ENCODE data around the gene PADI1.

The PADI1 gene

DNA sequence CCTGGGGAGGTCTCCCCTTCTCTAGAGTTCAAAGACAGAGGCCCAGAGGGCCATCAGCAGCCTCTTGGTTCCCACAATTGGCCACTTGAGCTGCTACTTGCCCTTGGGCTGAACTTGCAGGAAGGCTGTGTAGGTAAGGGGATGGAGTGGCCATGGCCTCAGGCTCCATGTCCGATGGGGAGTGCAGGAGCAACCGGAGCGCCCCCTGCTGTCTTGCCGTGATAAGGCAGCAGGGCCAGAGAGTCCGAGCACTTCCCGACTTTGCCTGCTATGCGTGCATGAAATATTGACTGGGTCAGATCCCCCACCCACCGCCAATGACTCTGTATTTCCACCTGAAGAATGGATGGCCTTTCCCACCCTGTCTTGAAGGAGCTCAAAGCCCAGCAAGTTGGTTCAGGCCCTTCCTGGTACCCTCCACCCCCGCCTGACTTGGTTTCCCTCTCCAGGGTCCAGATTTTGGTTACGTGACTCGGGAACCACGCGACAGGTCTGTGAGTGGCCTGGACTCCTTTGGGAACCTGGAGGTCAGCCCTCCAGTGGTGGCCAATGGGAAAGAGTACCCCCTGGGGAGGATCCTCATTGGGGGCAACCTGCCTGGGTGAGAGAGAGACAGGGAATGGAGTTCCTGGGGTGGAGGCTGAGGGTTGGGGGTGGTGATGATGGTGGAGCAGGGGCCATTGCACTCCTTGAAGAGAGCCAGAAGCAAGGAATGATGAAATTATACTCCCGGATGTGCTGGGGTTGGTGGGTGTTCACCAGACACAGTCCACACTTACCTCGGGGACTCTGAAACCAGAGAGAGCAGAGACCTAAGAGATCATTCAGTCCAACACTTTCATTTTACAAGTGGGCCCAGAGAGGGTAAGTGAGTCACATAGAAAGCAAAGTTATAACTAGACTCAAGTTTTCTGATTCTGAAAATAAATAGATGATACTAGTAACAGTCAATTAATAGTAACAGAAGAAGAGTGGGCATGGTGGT lies 69.5 kb downstream of the PADI1 start:
- peak; percentile 54 for DNase-seq

DNA sequence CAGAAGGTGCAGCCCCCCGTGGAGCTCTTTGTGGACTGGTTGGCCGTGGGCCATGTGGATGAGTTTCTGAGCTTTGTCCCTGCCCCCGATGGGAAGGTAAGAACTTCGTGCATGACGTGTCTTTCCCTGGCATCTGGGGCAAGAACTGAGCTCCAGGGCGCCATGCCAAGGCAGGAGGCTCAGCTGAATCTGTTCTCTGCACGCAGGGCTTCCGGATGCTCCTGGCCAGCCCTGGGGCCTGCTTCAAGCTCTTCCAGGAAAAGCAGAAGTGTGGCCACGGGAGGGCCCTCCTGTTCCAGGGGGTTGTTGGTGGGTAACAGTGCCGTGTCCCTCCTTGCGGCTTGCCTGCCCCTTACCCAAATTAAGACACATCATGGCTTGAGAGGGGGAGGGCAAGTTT lies 71.6 kb downstream of the PADI1 start:
- DNase-seq: no peak

DNA sequence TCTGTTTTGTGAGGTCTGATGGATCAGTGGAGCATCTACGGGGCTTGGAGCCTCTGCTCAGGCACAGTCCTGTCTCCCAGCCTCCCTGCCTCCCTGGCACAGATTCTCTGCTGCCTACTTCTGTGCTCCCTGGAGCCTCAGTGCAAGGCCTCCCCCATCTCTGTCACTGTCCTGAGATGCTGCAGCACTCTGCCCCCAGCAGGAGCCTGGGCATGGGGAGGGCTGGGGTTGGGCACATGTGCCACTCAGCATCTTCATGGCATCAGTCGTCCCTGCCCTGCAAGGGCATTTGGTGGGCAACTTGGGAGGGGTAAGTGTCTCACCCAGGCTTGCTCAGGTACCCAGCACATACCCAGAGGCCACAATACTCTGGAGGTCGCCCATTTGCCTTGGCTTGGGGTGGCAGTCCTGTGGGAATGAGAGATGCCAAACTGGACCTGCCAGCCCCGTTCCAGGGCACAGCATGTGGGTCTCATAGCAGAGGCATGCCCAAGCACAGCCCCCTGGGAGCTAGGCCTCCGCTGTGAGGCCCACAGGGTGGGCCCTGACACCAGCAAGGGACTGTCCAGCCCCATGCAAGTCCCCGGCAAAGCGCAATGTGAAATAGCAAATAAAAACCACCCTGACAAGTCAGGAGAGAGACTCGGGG lies 72.7 kb downstream of the PADI1 start:
- no peak for DNase-seq

DNA sequence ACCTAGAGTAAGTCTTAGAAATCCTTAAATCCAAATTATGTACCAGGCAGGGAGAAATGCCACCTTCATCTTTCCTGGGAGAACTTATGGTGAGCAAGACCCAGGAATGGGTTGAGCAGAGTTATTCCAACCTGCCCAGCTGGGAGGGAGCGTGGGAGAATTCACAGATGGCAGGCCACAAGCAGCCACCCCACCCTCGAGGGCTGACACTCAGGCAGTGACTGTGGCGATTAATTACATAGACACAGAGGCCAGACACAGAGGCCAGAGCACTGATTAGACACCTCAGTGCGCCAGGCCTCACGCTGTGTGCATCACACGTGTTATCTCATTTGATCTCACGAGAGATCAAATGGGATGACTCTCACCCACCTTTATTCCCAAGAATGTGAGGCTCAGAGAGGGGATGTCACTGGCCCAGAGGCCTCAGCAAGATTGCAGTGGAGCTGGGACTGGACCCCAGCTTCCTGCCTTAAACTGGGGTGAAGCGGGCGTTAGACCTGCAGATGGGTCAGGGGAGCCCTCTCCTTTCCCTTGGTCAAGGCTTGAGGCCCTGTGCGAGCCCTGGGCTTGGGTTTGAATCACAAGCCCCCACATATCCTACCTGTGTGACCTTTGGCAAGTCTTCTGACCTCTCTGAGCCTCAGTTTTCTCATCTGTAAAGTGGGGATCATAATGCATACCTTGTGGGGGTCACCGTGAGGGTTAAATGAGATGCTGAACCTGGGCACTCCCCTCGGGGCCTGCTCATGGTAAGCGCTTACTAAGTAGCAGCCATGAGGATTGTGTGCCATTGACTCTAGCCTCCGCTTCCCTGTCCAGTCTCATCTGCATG lies 74.3 kb downstream of the PADI1 start:
- no peak for DNase-seq

DNA sequence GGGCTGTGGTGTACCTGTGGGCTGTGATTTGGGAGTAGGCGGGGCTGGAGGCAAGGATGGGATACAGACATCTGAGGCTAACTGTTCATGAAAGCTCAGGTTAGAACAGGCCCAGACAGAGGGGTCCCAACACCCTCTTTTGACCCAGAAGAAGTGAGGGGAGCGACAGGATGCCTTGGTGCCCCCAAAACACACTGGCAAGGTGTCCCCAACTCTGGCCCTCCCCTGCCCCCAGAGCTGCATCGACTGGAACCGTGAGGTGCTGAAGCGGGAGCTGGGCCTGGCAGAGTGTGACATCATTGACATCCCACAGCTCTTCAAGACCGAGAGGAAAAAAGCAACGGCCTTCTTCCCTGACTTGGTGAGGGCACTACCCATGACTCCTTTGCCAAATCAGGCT lies 75.5 kb downstream of the PADI1 start:
- DNase-seq: no peak

DNA sequence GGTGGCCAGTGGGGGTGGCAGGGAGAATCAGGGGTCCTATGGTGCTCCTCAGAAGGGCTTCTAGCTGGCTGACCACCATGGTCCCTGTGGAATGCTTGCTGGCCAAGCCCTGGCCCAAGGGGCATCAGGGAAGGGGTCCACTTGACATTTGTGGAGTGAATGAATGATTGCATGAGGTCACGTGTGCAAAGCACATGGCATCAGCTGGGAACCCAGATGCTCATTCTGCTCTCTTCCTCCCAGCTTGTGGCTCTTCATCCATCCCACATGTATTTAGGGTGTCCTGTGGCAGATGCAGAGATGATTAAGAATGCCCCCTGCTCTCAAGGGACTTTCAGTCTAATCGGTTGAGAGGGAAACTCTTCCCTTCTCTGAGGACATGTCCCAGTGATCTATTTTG lies 76.0 kb downstream of the PADI1 start:
- DNase-seq: no peak

DNA sequence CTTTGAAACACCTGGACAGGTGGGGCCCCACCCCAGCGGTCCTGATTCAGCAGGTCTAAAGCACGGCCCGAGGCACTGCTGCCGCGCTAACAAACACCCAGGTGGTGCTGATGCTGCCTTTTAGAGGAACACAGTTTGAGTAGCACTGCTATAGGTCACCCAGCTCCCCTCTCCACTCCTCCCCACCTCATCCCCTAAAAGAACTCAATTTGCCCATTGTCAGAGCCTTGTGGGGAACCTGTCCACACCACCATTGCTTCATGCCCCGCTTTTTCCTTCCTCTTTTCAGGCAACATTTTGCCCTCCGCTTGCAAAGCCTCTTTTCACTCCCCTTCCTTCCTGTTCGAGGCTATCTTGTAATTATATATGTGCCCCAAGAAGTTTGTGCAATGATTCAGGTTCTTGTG lies 76.8 kb downstream of the PADI1 start:
- DNase-seq: no peak

GRCh38 chr1:17282836-17283235 lies 77.9 kb downstream of the PADI1 start:
- no peak for DNase-seq

DNA sequence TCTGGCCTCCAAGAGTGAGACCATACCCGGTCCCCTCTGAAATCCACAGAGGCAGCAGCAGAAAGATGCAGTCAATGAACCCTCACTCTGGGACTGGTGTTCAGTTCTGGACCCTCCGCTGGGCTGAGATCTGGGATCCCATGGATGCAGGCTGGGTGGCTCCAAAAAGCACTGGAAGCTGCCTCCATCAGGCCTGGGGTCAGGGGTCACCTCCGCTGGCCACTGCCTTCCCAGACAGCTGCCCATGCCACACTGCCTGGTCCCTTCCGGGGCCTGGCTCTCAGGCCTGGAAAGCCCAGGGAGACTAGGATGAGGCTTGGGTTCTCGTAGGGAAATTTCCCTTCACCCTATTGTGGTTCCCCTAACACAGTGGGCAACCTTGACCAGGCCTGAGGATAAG lies 81.7 kb downstream of the PADI1 start:
- no peak for DNase-seq

GRCh38 chr1:17287130-17287776 lies 82.3 kb downstream of the PADI1 start:
- DNase-seq: no peak

DNA sequence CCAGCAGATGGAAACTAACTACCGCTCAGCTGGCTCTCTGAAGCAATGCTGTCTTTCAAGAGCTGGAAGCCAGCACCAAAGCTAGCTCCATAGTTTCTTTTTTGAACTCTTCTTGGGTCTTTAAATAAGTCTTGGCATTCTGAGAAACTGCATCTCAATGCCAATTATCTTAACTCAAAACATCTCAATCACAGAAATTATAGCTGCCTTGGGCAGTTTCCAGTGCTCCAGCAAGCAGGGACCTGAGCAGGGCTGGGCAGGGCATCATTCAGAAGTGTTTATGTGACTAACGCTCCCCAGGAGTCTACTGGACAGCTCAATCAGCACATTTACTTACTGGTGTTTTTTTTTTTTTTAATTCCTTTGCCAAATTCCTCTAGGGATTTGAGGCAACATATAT lies 84.8 kb downstream of the PADI1 start:
- DNase-seq: no peak

DNA sequence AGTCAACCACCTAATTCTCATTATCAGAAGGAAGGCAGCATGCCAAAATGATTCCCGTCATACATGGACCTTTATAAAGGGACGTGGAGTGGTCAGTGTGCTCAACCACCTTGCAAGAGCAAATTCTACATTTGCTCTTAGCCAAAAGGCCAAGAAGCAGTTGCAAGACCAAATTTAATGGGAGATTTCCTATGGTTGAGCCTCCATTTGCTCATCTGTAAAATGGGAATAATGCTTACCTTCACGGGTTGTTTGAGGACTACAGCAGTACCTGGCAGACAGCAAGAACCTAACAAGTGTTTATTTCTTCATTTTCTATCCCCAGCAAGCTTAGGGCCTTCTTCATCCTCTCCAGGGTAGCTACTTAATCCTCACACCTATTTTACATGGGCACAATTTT lies 85.6 kb downstream of the PADI1 start:
- DNase-seq: no peak

GRCh38 chr1:17292299-17293160 lies 87.6 kb downstream of the PADI1 start:
- DNase-seq: no peak

DNA sequence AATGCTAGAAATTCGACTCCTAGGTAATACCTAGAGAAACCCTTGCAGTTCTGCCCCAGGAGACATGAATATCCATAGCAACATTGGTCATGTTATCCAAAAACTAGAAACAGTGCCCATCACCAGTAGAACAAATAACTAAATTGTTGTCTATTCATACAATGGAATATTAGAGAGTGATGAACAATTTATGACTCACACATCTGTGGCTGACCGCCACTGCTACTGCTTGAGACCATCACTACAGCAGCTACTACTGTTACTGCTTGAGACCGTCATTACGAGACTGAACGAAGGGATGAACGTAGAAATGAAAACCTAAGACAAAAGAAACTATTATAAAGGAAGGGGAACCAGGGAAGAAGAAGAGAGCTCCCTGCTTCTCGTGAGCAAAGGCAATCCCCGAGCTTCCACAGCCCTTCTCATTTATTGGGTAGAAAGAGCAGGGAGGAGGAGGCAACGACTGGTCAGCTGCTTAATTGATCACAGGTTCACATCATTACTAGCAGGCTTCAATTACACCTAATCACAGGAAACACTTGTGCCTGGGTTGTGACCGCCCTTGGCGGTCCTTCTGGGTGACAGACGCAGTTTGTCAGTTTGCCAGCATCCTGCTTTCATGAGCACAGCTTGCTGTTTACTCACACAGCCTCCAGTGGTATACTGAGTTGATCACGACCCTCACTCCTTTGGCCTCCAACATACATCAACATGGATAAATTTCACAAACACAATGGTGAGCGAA lies 88.9 kb downstream of the PADI1 start:
- DNase-seq: no peak

GRCh38 chr1:17295292-17295691 lies 90.4 kb downstream of the PADI1 start:
- DNase-seq: no peak

Data from activated CD4-positive, alpha-beta T cell treated with anti-CD3 and anti-CD28 coated beads, Interleukin-2, Interleukin-6, amounts not matched to agents 100 ng/mL and 50 ng/mL, durations not matched to agents 16 hours and 8 hours (primary cell).